HG03442 (cell line): ENCODE measurements around the gene TRIM14.
A peak's percentile ranks its signal among the peaks of the same experiment; 100 is the strongest.
"Not testable (repeated sequence)": the region's sequence is repeated elsewhere in the genome, so short reads cannot be mapped to it uniquely, and the experiment has no call there.

Experiments used
- ATAC-seq: cut with Tn5 transposase; IDR thresholded peaks from one replicate; pipeline ENCODE4 v1.9.1; 2021; ENCODE audit warnings: mild to moderate bottlenecking, moderate library complexity; ENCODE audit not compliant: unreplicated experiment

TRIM14 gene

DNA sequence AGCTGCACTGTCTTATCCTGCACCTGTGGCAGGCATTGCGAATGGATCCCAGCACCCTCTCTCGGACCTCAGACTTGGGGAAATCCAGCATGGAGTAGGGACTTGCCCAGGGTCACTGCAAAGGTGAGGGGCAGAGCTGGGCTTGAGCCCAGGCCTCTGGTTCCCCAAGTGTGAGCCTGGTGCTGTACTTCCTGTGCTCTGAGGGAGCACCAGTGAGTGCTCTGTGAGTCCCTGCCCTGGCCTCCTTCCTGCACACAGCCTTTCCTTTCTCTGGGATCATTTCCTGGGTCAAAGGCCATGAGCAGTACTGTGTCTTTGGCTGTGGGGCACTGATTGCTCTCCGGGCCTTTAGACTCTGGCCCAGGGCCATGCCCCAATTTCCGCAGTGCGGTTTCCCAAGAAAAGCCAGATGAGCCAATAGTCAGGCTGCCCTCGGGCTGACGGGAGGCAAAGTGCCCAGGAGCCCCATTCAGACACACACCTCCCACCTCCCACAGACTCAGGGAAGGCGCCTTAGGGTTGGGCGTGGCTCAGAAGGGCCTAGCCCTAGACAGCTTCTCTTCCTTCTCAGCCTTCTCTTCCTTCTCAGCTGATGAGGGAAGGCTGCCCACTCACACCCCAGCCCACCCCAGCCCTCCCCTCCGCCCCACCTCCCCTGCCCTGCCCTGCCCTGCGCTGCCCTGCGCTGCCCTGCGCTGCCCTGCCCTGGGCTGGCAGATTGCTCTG, 23.3 kb upstream of the TRIM14 start:
- no peak for ATAC-seq

DNA sequence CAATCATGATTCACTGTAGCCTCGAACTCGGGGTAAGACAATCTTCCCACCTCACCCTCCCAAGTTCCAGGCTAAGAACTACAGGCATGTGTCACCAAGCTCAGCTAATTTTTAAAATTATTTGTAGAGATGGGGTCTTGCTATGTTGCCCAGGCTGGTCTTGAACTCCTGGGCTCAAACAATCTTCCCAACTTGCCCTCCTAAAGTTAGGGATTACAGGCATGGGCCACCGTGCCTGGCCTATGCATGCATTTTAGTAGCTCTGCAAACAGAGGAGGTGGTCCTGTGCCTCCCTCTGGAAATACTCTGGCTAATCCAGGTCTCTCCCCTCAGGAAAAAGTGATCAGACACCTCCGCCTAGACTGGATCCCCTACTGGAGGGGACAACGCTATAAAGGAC, 21.5 kb upstream of the TRIM14 start:
- ATAC-seq, result no peak

DNA sequence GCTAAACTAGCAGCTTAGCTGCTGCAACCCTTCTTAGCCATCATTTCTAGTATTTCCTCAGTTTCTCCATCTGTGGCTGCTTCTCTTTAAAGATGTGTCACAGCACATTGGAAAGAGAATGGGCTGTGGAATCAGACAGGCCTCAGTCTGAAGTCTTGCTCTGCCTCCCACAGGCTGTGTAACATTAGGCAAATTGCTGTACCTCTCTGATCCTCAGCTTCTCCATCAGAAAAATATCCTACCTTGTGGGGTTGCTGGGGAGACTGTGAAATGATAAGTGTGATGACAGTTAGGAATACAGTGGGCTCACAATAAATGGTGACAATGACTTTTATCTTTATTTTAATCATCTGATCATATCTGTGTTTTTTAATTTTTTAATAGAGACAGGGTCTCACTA, 17.5 kb upstream of the TRIM14 start:
- no peak for ATAC-seq

DNA sequence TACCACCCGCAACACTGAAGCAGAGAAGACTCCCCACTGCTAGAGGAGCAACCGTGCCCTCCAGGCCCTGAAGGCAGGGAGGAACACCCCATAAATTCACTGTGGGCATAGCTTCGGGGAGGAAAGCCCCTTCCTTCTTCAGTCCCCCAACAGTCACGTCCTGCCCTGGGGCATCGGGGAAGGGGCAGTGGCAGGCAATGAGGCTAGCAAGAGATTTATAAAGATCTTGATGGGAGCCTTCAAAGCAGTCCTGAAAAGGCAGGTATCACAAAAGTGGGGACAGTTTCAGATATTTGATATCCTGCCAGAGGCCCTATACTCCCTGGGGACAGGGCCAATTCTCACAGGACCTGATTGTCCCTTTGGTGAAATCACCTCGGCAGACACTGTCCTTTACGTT, 16.9 kb upstream of the TRIM14 start:
- ATAC-seq, result no peak

DNA sequence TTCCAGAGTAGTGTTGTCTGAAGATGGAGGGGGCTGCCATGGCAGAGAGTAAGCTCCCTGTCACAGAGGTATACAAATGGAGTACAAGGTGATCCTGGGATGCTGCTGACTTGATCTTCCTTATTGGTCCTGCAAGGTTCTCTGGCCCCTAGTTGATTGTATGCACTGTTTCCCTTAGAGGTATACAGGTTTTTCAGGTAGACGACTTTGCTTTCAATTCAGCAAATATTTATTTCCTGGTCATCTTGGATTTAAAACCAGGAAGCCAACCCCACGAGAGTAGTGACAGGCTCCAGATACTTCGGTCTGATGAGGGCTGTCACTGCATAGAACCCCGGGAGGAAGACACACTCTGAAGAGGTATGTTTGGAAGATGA, 16.5 kb upstream of the TRIM14 start:
- ATAC-seq, result no peak

DNA sequence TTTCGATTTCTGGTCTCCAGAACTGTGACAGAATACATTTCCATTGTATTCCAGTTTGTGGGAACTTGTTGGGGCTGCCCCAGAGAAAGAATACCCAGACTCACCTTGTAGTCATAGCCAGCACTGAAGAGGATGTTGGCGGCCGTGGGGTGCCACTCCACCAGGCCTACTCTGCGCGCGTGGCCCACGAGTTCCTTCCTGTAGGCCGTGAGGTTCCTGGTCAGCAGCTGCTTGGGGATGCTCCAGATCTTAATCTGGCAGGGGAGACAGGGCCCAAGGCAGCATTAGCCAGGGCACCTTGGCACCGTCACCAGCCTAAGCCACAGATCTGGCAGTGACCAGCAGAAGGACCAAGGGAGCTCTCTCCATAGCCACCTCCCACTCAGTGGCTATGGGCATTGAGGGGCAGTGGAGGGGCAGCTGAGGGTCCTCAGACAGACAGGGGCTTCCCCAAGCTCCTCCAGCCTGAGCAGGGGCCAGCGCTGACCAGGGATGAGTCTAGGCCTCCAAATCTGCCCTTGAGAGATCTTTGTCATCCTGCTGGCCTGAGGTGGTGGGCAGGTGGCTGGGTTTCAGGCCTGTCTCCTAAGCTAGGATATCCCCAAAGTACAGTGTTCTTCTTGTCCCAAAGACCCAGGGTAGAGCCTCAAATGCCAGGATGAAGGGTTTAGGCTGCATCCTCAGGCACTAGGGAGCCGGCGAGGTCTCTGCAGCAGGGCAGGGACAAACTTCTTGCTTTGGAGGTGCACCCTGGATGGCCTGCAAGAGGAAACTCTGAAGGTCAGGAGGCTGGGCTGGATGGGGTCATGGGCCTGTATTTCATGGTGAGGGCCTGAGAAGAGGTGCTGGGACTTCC, 15.9 kb upstream of the TRIM14 start:
- ATAC-seq, result no peak

DNA sequence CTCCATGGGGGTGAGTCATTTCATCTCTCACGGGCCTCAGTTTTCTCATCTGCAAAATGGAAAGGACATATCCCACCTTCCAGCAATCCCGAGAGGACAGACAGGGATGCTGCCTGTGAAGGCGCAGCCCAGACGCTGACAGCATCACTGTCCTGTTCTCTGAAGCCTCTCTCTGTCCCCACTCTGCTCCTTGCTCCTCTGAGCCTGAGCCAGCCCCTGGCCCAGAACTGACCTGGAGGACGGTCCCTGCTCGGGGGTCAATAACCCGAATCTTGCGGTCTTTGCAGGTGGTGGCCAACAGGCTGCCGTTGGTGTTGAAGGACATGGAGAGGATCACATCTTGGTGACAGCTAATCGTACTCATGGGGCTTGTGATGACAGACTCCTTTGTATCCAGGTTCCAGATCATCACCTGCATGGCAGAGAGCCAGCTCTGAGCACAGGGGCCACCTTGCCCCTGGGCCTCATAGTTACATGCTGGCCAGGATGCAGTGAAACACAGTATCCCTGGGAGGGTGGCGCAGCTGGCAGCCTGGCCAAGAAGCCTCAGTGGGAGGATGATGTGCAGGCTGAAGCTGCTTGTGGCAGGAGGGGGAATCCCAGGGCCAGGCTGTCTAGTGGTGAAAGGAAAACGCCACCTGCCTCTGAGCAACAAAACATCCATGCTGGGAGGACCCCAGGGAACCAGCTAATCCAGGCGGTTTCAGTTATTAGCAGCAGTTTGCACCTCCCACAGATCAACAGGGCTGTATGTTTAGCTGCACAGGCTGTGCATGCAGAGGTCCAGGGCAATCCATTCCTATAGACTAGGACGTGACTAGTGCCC, 14.0 kb upstream of the TRIM14 start:
- ATAC-seq, result no peak

DNA sequence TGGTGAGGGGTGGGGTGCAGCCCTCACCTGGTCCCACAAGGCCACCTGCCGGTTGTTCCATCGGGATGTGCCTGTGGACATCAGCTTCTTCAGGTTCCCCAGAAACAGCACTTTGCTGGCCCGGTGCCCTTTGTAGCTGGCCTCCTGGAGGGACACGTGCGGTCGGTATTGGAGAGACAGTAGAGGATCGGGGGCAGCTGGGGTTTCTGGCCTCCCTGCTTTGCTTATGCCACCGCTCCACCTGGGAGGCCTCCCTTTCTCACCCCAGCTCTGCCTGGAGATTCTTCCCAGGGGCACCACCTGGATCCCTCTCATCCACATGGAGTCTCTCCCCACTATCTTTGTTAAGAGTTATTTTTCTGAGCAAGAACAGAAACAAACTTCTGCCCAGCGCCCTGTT, 13.1 kb upstream of the TRIM14 start:
- ATAC-seq, result no peak

DNA sequence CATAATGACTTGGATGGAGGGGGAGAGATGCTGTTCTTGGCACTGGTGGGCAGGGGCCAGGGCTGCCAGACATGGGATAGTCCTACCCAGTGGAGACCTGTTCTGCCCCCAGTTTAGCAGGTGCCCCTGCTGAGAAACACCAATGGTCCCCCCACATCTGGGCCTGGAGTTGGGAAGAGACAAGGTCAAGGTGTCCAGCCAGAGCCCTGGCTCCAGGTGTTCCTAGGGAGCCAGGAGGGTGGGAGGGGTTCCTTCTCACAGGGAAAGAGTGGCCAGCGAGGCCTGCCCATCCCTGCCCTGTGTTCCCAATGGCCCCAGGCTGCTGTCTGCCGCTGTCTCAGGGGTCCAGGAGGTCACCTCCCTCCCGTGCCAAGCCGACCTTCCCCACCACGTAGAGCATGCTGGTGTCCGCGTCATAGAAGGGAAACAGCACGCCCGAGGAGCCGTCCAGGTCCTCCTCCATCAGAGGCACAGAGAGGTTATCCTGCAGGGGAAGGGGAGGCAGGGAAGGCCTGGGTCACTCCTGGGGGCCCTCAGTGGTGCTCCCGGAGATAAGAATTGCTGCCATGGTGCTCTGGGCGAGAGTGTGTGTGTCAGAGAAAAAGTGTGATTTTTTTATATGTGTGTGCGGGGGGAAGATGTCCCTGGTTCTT, 11.7 kb upstream of the TRIM14 start:
- ATAC-seq, result no peak

DNA sequence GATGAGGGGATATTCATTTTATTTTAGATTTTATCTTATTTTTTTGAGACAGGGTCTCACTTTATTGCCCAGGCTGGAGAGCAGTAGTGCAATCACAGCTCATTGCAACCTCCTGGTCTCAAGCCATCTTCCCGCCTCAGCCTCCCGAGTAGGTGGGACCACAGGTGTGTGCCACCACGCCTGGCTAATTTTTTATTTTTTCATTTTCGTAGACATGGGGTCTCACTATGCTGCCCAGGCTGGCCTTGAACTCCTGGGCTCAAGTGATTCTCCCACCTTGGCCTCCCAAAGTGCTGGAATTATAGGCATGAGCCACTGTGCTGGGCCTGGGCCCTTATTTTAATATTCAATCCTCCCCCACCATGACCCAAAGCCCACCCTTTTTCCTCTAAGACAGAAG, 11.0 kb upstream of the TRIM14 start:
- ATAC-seq, result not testable (repeated sequence)

DNA sequence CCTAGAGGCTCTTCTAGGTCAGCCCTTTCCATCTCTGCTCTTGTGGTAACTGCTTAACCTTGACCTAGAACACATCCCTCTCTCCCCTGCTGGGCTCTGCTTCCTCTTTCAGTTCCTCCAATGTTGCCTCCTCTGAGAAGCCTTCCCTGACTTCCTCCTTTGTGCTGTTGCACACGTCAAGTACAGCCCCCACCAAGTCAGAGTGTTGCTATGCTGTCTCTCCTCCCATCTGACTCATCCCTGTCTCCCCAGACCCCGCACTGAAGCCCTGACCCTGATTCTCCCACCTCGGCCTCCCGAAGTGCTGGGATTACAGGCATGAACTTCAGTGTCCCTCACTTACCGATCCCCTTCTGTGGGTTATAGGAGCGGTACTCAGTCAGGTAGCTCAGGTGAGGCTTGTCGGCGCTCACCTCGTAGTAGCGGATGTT, 10.4 kb upstream of the TRIM14 start:
- no peak for ATAC-seq

DNA sequence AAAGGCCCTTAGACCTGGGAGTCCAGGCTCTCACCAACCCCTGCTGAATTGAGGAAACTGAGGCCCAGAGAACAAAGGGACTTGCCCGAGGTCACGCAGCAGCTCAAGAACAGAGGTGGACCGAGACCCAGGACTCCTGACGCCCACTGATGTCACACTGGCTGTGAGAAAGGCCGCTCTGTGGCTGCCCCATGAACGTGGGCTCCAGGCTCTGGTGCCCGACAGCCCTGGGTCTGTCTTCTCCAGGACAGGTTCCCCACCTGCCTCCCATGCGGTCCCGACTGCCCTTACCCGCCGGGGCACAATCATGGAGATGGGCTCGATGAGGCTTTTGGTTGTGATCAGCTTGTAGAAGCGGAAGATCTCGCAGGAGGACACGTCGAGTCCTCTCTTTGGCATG, 9.3 kb upstream of the TRIM14 start:
- no peak for ATAC-seq

DNA sequence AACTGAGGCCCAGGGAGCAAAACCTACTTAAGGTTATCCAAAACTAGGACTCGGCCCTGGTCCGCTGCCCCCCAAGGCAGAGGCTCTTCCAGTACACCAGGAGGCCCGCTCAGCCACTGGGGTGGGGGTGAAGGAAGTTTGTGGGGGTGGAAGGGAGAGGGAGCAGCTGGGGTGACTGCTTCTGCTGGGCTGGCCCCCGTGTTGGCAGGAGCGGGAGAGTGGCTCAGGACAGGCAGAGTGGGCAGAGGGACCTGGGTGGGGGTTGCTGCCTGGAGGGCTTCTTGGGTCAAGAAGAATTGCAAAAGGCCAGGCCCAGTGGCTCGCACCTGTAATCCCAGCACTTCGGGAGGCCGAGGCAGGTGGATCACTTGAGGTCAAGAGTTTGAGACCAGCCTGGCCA, 8.2 kb upstream of the TRIM14 start:
- ATAC-seq, result no peak

DNA sequence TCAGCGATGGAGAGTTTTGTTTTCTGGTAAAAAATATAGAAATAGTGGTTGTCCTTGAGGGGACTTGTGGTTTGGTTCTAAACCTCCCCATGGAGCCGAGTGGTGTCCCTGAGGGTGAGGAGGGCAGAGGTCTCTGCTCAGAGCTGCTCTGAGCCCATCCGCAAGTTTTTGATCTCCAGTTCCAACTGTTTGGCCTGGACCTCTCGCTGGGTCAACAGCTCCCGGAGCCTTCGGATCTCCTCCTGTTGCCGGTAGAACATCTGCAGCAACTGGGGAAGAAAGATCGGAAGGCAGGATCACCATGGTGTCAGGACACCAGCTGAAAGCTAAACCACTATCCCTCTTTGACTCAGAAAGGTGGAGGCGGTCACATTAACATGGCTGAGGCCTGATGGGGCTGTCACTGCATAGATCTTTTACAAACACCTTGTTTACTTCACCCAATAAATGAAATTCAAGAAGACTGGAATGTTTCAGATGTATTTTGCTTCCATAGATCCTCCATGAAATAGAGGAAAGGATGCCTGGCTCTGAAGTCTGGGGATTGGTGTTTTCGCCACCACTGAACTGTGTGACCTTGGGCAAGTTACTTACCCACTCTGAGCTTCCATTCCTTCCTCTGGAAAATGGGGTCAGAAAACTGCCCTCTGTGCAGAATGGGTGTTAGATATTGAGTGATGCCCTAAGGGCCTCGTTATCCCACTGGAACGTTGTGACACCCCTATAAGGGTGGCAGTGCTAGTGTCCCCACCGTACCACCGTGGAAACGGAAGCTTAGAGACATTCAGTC, 5.8 kb upstream of the TRIM14 start:
- no peak for ATAC-seq

DNA sequence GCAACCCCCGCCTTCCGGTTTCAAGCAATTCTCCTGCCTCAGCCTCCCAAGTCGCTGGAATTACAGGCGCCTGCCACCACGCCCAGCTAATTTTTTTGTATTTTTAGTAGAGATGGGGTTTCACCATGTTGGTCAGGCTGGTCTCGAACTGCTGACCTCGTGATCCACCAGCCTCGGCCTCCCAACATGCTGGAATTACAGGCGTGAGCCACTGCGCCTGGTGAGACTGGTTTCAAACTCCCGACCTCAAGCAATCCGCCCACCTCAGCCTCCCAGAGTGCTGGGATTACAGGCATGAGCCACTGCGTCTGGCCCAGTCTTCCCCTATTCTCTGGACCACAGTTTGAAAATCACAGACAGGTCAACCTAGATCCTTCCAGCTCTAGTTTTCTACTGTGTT, 5.1 kb upstream of the TRIM14 start:
- not testable (repeated sequence) for ATAC-seq

DNA sequence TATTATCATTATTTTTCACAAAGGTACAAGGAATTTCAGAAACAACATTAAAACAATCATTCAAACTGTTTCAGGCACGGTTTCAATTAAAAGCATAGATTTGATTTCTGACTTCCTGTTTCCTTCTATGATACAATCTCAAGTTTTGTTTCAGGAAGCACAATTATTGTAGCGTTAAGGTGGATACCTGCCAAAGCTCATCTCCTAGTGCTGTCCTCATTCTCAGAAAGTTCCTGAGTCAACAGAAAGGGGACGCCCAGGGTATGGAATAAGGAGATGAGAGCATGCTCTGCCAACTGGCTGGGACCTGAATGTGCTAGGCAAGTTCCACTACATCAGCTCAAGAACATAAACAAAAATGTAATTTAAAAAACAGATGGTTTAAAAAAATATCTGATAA, 2.0 kb upstream of the TRIM14 start:
- no peak for ATAC-seq

DNA sequence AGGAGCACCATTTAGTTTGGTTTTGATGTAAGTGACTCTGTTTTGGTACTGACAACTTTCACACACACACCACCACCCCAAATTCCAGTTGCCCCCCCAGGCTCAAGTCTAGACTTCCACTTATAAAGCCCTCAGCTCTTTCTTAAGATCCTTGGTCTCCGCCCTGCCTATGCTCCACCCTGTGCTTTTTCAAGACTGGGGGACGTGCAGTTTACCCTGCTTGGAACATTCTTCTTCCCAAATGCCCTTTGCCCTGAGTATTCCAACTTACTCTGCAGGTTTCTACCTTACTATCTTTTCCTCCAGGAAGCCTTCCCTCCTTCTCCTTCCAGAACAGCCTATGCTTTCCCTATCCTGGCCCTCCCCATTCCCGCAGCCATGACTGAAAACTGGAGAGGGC, 1.5 kb upstream of the TRIM14 start:
- ATAC-seq, result no peak

DNA sequence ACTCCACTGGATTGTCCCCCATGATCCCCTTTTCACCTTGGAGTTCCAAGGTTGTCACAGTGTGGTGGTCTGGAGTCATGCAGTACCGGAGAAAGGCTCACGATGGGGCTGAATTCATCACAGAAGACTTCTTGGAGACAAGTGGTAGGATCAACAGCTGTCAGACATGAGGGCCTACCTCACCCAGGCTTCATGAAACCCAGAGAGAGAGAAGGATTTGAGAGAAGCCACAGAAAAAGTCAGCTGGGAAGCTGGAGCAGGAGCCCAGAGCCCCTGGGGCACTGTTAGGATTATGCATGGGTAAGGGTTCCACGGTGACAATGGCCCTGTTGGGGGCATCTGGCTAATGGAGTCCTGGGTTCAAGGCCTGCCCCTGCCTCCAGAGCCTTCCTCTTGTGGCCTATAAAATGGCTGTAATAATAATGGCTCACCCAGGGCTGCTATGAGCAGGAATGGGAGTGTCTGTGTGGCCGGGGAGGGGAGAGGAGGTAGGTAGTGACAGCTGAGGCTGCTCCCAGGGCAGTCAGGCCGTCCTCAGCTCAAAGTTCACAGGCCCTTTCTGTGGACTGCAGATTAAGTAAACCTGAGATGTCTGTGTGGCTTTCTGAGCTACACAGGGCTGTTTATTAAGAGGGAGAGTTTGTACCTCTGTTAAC, 910 bp downstream of the TRIM14 start:
- peak; percentile 45 for ATAC-seq

DNA sequence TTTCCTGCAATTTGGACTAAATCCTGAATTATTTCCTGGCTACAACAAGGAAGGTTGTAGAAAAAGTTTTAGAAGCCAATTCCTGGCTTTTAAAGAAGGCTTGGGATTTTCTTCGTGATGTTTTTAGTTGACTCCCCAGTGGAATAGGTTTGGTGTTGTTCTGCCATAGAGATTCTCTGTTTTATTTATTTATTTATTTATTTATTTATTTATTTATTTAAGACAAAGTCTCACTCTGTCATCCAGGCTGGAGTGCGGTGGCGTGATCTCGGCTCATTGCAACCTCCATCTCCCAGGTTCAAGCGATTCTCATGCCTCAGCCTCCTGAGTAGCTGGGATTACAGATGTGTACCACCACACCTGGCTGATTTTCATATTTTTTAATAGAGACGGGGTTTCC, 1.9 kb downstream of the TRIM14 start:
- ATAC-seq, result not testable (repeated sequence)

DNA sequence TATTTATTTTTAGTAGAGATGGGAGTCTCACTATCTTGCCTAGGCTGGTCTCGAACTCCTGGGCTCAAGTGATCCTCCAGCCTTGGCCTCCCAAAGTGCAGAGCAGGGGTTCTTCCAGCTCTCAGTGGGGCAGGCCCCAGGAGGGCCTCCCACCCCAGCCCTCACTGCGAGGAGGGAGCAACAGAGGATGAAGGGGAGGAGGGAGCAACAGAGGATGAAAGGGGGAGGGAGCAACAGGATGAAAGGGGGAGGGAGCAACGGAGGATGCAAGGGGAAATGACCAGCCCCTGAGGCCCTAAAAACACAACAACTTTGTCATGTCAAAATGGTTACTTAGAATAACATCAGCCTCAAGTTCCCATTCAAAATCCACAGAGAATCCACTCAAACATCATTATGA, 10.0 kb downstream of the TRIM14 start:
- no peak for ATAC-seq
